H1 (cell line): ENCODE data around the gene GP1BB. TPM values are rescaled to one million over a fixed set of nuclear protein-coding genes. Genes with fewer than 3 reads are reported as not detected.

ENCODE experiments used
- CTCF ChIA-PET: fragments of 300-600 bp; sonication (Branson Sonifier 250); formaldehyde crosslinking; loops from one replicate; lab custom pipeline; 2021; ENCODE audit not compliant: partially characterized antibody; lab: Charles Lee
- POLR2A ChIA-PET: fragments of 300-600 bp; sonication (Branson Sonifier 250); formaldehyde crosslinking; loops from one replicate; lab custom pipeline; 2021; ENCODE audit warnings: inconsistent platforms; ENCODE audit not compliant: partially characterized antibody; lab: Charles Lee
- DNase-seq, 2 experiments: peaks; one replicate each; pipeline versions ENCODE4 v3.0.0 to v3.0.0-alpha.2; 2010 to 2022; ENCODE audit warnings: low spot score in 2 of 2, low read depth in 1 of 2, mixed read lengths in 1 of 2
- FAIRE-seq: peaks from 2 replicates; lab custom pipeline; 2011; peaks lifted over from hg19 to GRCh38; lab: Jason Lieb, UNC
- H2AFZ ChIP-seq: 2 replicates; pipeline ENCODE4 v1.8.1; 2012; ENCODE audit warnings: low read length, inconsistent platforms
- H2AK5ac ChIP-seq: 2 replicates; pipeline ENCODE4 v1.6.1; 2013; ENCODE audit warnings: low read depth, low read length
- H2BK120ac ChIP-seq: replicated peaks from 2 replicates; pipeline ENCODE3; 2013; ENCODE audit warnings: low read depth, low read length, inconsistent platforms
- H2BK12ac ChIP-seq: 2 replicates; pipeline ENCODE4 v1.6.1; 2013; ENCODE audit warnings: low read depth, low read length
- H2BK15ac ChIP-seq: 2 replicates; pipeline ENCODE4 v1.6.1; 2013; ENCODE audit warnings: low read length
- H2BK20ac ChIP-seq: 2 replicates; pipeline ENCODE4 v1.6.1; 2013; ENCODE audit warnings: low read length
- H2BK5ac ChIP-seq: 2 replicates; pipeline ENCODE4 v1.6.1; 2013; ENCODE audit warnings: low read depth, low read length
- H3K14ac ChIP-seq: 2 replicates; pipeline ENCODE4 v1.6.1; 2013; ENCODE audit warnings: inconsistent platforms; ENCODE audit not compliant: insufficient read length
- H3K18ac ChIP-seq: 2 replicates; pipeline ENCODE4 v1.6.1; 2013; ENCODE audit warnings: low read length; ENCODE audit errors: extremely low read depth
- H3K23ac ChIP-seq: 2 replicates; pipeline ENCODE4 v1.6.1; 2013; ENCODE audit warnings: inconsistent platforms; ENCODE audit not compliant: insufficient read length
- H3K23me2 ChIP-seq: 2 replicates; pipeline ENCODE4 v1.6.1; 2013; ENCODE audit warnings: low read depth, low read length
- H3K27ac ChIP-seq: 2 replicates; pipeline ENCODE4 v1.6.1; 2011; ENCODE audit warnings: low read depth, low read length, inconsistent platforms
- H3K27me3 ChIP-seq, 4 experiments: replicated peaks in 1 of 4; 1 replicate in 1 of 4; 2 replicates in 3 of 4; pipeline versions ENCODE4 v1.6.1 to v1.8.1; 2011 to 2013; ENCODE audit warnings: low read length in 3 of 4, mild to moderate bottlenecking in 3 of 4, inconsistent platforms in 2 of 4, mixed read lengths in 2 of 4, moderate library complexity in 1 of 4; ENCODE audit not compliant: control insufficient read depth in 3 of 4, insufficient read depth in 3 of 4; ENCODE audit errors: extremely low read depth in 1 of 4
- H3K36me3 ChIP-seq, 4 experiments: 2 replicates each; pipeline versions ENCODE4 v1.6.1 to v1.8.1; 2011 to 2013; ENCODE audit warnings: mild to moderate bottlenecking in 4 of 4, low read length in 3 of 4, moderate library complexity in 2 of 4, control low read depth in 1 of 4, inconsistent platforms in 1 of 4; ENCODE audit not compliant: insufficient read depth in 4 of 4, control insufficient read depth in 2 of 4
- H3K4ac ChIP-seq: replicated peaks from 2 replicates; pipeline ENCODE3; 2013; ENCODE audit warnings: low read length, low read depth, mixed read lengths, inconsistent platforms; ENCODE audit not compliant: insufficient read length
- H3K4me1 ChIP-seq, 4 experiments: replicated peaks in 1 of 4; 1 replicate in 1 of 4; 2 replicates in 3 of 4; pipeline versions ENCODE4 v1.6.1 to v1.8.1; 2011 to 2013; ENCODE audit warnings: low read length in 3 of 4, inconsistent platforms in 2 of 4, mixed read lengths in 1 of 4; ENCODE audit not compliant: insufficient read depth in 4 of 4, control insufficient read depth in 3 of 4
- H3K4me2 ChIP-seq, 2 experiments: 2 replicates each; pipeline versions ENCODE4 v1.6.1 to v1.8.1; 2011 to 2013; ENCODE audit warnings: low read depth in 2 of 2, low read length in 2 of 2, control low read depth in 1 of 2, inconsistent platforms in 1 of 2, mild to moderate bottlenecking in 1 of 2; ENCODE audit not compliant: insufficient read depth in 1 of 2
- H3K4me3 ChIP-seq, 4 experiments: fragments of 200-600, 300-600 bp in 1 of 4; sonication (generic), shearing (Covaris generic), sonication (Bioruptor Twin) in 1 of 4; 2 replicates each; pipeline versions ENCODE4 v1.5.1 to v1.8.1; 2011 to 2016; ENCODE audit warnings: low read length in 4 of 4, low read depth in 3 of 4, control low read depth in 2 of 4, inconsistent platforms in 2 of 4, mild to moderate bottlenecking in 2 of 4, mixed read lengths in 1 of 4, moderate library complexity in 1 of 4; ENCODE audit not compliant: insufficient read depth in 2 of 4; ENCODE audit errors: extremely low read depth in 1 of 4
- H3K56ac ChIP-seq: replicated peaks from 2 replicates; pipeline ENCODE3; 2013; ENCODE audit warnings: low read depth, mild to moderate bottlenecking, mixed read lengths, low read length, inconsistent platforms; ENCODE audit not compliant: insufficient read length
- H3K79me1 ChIP-seq: 2 replicates; pipeline ENCODE4 v1.6.1; 2013; ENCODE audit warnings: low read depth, low read length, control low read depth
- H3K79me2 ChIP-seq, 2 experiments: 2 replicates each; pipeline versions ENCODE4 v1.6.1 to v1.8.1; 2012 to 2013; ENCODE audit warnings: low read length in 2 of 2, mild to moderate bottlenecking in 2 of 2, inconsistent platforms in 1 of 2; ENCODE audit not compliant: insufficient read depth in 2 of 2, control insufficient read depth in 1 of 2
- H3K9ac ChIP-seq, 4 experiments: replicated peaks in 1 of 4; 1 replicate in 1 of 4; 2 replicates in 3 of 4; pipeline versions ENCODE4 v1.6.1 to v1.8.1; 2011 to 2013; ENCODE audit warnings: low read depth in 3 of 4, low read length in 3 of 4, control low read depth in 2 of 4, mild to moderate bottlenecking in 2 of 4, moderate library complexity in 2 of 4, inconsistent platforms in 1 of 4; ENCODE audit errors: extremely low read depth in 1 of 4
- H3K9me3 ChIP-seq, 2 experiments: 2 replicates each; pipeline versions ENCODE4 v1.6.1 to v1.8.1; 2012 to 2013; ENCODE audit warnings: mild to moderate bottlenecking in 2 of 2, moderate library complexity in 2 of 2, control low read depth in 1 of 2, inconsistent platforms in 1 of 2, low read depth in 1 of 2, low read length in 1 of 2, mixed read lengths in 1 of 2; ENCODE audit not compliant: insufficient read depth in 2 of 2
- H4K20me1 ChIP-seq, 2 experiments: replicated peaks in 1 of 2; 2 replicates each; pipeline versions ENCODE3 to v1.8.1; 2011 to 2013; ENCODE audit warnings: inconsistent platforms in 2 of 2, low read length in 2 of 2, mild to moderate bottlenecking in 1 of 2; ENCODE audit not compliant: insufficient read depth in 2 of 2, control insufficient read depth in 1 of 2
- H4K5ac ChIP-seq: 2 replicates; pipeline ENCODE4 v1.6.1; 2013; ENCODE audit warnings: low read length, low read depth, mixed read lengths, inconsistent platforms; ENCODE audit not compliant: insufficient read length
- H4K8ac ChIP-seq: 2 replicates; pipeline ENCODE4 v1.8.0; 2013; ENCODE audit warnings: mild to moderate bottlenecking, moderate library complexity, low read length, inconsistent platforms; ENCODE audit not compliant: insufficient read depth; ENCODE audit errors: extremely low read depth
- H4K91ac ChIP-seq: replicated peaks from 2 replicates; pipeline ENCODE3; 2013; ENCODE audit warnings: low read length, mixed read lengths, inconsistent platforms; ENCODE audit not compliant: insufficient read length
- ATF2 ChIP-seq: IDR thresholded peaks from 2 replicates; pipeline ENCODE4 v1.6.1; 2012; ENCODE audit warnings: low read length, inconsistent platforms
- CBX5 ChIP-seq: fragments of 300-800, 300-1000 bp; sonication (generic); IDR thresholded peaks from 2 replicates; pipeline ENCODE4 v1.7.1; 2016; ENCODE audit warnings: antibody characterized with exemption, low read length, low read depth
- CBX8 ChIP-seq: fragments of 300-800, 300-1000 bp; sonication (generic); IDR thresholded peaks from 2 replicates; pipeline ENCODE4 v1.7.1; 2016; ENCODE audit warnings: low read depth, low read length, borderline replicate concordance
- CHD2 ChIP-seq: IDR thresholded peaks from 2 replicates; pipeline ENCODE4 v1.6.1; 2012; ENCODE audit warnings: low read length, improper control_type of control experiment
- NRF1 ChIP-seq: IDR thresholded peaks from 2 replicates; pipeline ENCODE4 v1.6.1; 2011; ENCODE audit warnings: mild to moderate bottlenecking, low read depth, low read length, improper control_type of control experiment
- SAP30 ChIP-seq: fragments of 300-600 bp; sonication (generic); IDR thresholded peaks from 2 replicates; pipeline ENCODE4 v1.7.1; 2012; ENCODE audit warnings: low read length, moderate library complexity, mild to moderate bottlenecking, inconsistent platforms; ENCODE audit not compliant: insufficient read depth, insufficient replicate concordance
- SP4 ChIP-seq: IDR thresholded peaks from 2 replicates; pipeline ENCODE4 v1.6.1; 2012; ENCODE audit warnings: low read length, inconsistent platforms
- SUZ12 ChIP-seq: fragments of 200-600 bp; sonication (generic); IDR thresholded peaks from 2 replicates; pipeline ENCODE4 v1.6.1; 2012; ENCODE audit warnings: mild to moderate bottlenecking, inconsistent platforms, low read length, moderate library complexity, mixed read lengths
- TBP ChIP-seq: IDR thresholded peaks from 2 replicates; pipeline ENCODE4 v1.6.1; 2011; ENCODE audit warnings: low read depth, low read length, improper control_type of control experiment
- TEAD4 ChIP-seq: IDR thresholded peaks from 2 replicates; pipeline ENCODE4 v1.6.1; 2012; ENCODE audit warnings: low read depth, low read length, inconsistent platforms, mixed read lengths
- YY1 ChIP-seq: IDR thresholded peaks from 2 replicates; pipeline ENCODE4 v1.6.1; 2011; ENCODE audit warnings: low read depth, mild to moderate bottlenecking, low read length
- WGBS, 2 experiments: shearing (Covaris generic) in 1 of 2; methylation state at CpG; one replicate each; pipeline versions ENCODE4 v1.1.6 to v1.1.7; 2013 to 2015; ENCODE audit warnings: low lambda C conversion rate in 2 of 2, mixed read lengths in 2 of 2, inconsistent platforms in 1 of 2, low coverage in 1 of 2, missing lambda C conversion rate in 1 of 2; ENCODE audit not compliant: insufficient replicate concordance in 2 of 2, insufficient coverage in 1 of 2, insufficient read length in 1 of 2; ENCODE audit errors: extremely low coverage in 1 of 2, missing lambda C conversion rate in 1 of 2; 5-methylcytosine and 5-hydroxymethylcytosine counted together
- polyA plus RNA-seq, 7 experiments: library from polyadenylated mRNA; depleted of rRNA in 3 of 7; stranded (reverse) in 5 of 7; unstranded in 2 of 7; fragments of >200 nt in 5 of 7; fragments of 200-250 nt in 2 of 7; gene quantifications; 1 replicate in 5 of 7; 2 replicates in 1 of 7; 4 replicates in 1 of 7; pipeline versions ENCODE4 v1.2.1 to v1.2.3, GENCODE V29; 2011 to 2013; ENCODE audit warnings: missing spikeins in 2 of 7, mixed read lengths in 2 of 7
- total RNA-seq: library from RNA; stranded (reverse); fragmentation: NEBNext Ultra II Directional; extraction: Animal tissue kit (Norgen Biotek cat#: 25700); gene quantifications from 2 replicates; pipeline ENCODE4 v1.2.1, GENCODE V29; 2021

Gene GP1BB
- total and polyA plus RNA-seq, 2 of the 8 experiments (the other 6 are each of a cell fraction or from before 2014, with no cell fraction given), result 0.36 TPM; not detected in 1

- POLR2A ChIA-PET, result no interaction called here
- Histone ChIP-seq H3K27me3 (no peaks in the 10 kb centered on the region; a peak in 2 of 7 replicates), H4K91ac (no peak overlapping the region), H3K23ac (no peak overlapping the region), H3K4ac (no peak overlapping the region), H3K14ac (no peak overlapping the region), H2BK5ac (no peak overlapping the region), H3K9ac (no peak overlapping the region), H3K79me2 (no peaks in the 10 kb centered on the region), H2AK5ac (no peak overlapping the region), H3K4me1 (peaks cover 0 to 3% (median 0%) of the 10 kb centered on the region in 4 experiments; a peak in 3 of 7 replicates), H4K20me1 (no peaks in the 10 kb centered on the region), H3K9me3 (no peaks in the 10 kb centered on the region), H3K27ac (no peak overlapping the region), H3K36me3 (no peaks in the 10 kb centered on the region), H3K18ac (no peak overlapping the region), H4K8ac (no peak overlapping the region), H3K4me2 (no peak overlapping the region), H4K5ac (no peak overlapping the region), H3K4me3 (no peak overlapping the region), H3K79me1 (no peaks in the 10 kb centered on the region), H3K56ac (no peak overlapping the region), H2BK20ac (no peak overlapping the region), H2BK120ac (no peak overlapping the region), H2BK12ac (no peak overlapping the region), H2BK15ac (no peak overlapping the region), H2AFZ (no peak overlapping the region), H3K23me2 (no peaks in the 10 kb centered on the region)
- WGBS, 2 experiments, result 91% methylated on average over 6 of the region's 6 CpGs; no CpG with 5 or more reads in 1 of the 2 experiments
- FAIRE-seq, result no peak
- CTCF ChIA-PET, result interaction anchor here (0.9 to 8.2 kb wide), 8 partner anchors 8 to 75 kb away, joined by 3 to 76 read pairs (median 9); no protein-coding TSS in a partner anchor
- no peak for DNase-seq
- TF ChIP-seq CHD2, result no peak
- TF ChIP-seq CBX8, result no peak
- no peak for TF ChIP-seq SAP30
- TF ChIP-seq SUZ12, result no peak
- no peak for TF ChIP-seq YY1
- no peak for TF ChIP-seq TBP
- TF ChIP-seq ATF2, result no peak
- TF ChIP-seq CBX5, result no peak
- no peak for TF ChIP-seq TEAD4
- no peak for TF ChIP-seq NRF1
- TF ChIP-seq SP4, result no peak
Measured at GRCh38 chr22:19681863-19682245, 41.5 kb upstream of the GP1BB start.
